Coronary artery (tissue), 2 donors: ENCODE data around the gene ADGRA1.

ENCODE experiments used
- DNase-seq: peaks from one replicate; pipeline ENCODE4 v3.0.0-alpha.2; 2017; ENCODE audit warnings: low spot score
- H3K27ac ChIP-seq, 2 donors: fragments of 200-600 bp; sonication (generic); one replicate each; pipeline ENCODE4 v1.5.1; 2016 to 2019
- H3K4me3 ChIP-seq: fragments of 200-600 bp; sonication (generic); 2 replicates; pipeline ENCODE4 v1.5.1; 2016; ENCODE audit warnings: mild to moderate bottlenecking, moderate library complexity
- TF ChIP-seq, protein P1 (sequence below): fragments of 200-600 bp; sonication (generic); IDR thresholded peaks from one replicate; pipeline ENCODE4 v1.5.1; 2019; ENCODE audit warnings: antibody characterized with exemption

The ADGRA1 gene

DNA sequence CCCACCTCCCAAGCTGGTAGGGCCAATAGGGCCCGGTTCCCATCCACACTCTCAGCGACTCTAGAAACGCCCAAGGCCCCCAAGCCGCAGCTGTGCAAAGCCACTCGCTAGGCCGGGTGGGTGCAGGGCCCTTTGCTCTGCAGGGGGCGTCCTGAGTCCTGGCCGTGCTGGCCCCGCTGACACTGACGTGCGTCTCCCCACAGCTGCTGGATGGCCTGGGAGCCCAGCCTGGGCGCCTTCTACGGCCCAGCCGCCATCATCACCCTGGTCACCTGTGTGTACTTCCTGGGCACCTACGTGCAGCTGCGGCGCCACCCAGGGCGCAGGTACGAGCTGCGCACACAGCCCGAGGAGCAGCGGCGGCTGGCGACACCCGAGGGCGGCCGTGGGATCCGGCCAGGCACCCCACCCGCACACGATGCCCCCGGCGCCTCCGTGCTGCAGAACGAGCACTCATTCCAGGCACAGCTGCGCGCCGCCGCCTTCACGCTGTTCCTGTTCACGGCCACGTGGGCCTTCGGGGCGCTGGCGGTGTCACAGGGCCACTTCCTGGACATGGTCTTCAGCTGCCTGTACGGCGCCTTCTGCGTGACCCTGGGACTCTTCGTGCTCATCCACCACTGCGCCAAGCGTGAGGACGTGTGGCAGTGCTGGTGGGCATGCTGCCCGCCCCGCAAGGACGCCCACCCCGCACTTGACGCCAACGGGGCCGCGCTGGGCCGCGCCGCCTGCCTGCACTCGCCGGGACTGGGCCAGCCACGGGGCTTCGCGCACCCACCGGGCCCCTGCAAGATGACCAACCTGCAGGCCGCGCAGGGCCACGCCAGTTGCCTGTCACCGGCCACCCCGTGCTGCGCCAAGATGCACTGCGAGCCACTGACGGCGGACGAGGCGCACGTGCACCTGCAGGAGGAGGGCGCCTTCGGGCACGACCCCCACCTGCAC is 40.7 kb downstream of the ADGRA1 start:
- Histone ChIP-seq H3K27ac (no peak overlapping the region), H3K4me3 (no peak overlapping the region)
- DNase-seq: no peak
- TF ChIP-seq, protein P1, sequence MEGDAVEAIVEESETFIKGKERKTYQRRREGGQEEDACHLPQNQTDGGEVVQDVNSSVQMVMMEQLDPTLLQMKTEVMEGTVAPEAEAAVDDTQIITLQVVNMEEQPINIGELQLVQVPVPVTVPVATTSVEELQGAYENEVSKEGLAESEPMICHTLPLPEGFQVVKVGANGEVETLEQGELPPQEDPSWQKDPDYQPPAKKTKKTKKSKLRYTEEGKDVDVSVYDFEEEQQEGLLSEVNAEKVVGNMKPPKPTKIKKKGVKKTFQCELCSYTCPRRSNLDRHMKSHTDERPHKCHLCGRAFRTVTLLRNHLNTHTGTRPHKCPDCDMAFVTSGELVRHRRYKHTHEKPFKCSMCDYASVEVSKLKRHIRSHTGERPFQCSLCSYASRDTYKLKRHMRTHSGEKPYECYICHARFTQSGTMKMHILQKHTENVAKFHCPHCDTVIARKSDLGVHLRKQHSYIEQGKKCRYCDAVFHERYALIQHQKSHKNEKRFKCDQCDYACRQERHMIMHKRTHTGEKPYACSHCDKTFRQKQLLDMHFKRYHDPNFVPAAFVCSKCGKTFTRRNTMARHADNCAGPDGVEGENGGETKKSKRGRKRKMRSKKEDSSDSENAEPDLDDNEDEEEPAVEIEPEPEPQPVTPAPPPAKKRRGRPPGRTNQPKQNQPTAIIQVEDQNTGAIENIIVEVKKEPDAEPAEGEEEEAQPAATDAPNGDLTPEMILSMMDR: no peak

DNA sequence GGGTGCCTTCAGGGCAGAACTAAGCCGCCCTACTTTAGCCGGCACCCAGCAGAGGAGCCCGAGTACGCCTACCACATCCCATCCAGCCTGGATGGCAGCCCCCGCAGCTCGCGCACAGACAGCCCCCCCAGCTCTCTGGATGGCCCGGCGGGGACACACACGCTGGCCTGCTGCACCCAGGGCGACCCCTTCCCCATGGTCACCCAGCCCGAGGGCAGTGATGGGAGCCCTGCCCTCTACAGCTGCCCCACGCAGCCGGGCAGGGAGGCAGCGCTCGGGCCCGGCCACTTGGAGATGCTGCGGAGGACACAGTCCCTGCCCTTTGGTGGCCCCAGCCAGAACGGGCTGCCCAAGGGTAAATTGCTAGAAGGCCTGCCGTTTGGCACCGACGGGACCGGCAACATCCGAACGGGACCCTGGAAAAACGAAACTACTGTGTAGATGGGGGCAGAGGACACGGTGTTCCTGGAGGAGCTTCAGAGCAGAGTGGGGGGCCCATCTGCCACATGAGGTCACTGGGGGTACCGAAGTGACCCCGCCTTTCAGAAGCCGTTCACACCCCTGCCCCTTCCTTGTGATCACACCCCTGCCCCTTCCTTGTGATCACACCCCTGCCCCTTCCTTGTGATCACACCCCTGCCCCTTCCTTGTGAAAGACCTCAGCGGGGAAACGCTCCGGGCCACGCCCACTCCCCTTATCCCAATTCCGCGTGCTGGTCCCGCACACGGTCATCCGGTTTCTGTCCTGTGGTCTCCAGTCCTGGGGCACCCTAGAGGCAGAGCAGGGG is 41.5 kb downstream of the ADGRA1 start:
- H3K27ac ChIP-seq: no peak overlapping the region
- H3K4me3 ChIP-seq: no peak overlapping the region
- TF ChIP-seq, protein P1: no peak
- no peak for DNase-seq

DNA sequence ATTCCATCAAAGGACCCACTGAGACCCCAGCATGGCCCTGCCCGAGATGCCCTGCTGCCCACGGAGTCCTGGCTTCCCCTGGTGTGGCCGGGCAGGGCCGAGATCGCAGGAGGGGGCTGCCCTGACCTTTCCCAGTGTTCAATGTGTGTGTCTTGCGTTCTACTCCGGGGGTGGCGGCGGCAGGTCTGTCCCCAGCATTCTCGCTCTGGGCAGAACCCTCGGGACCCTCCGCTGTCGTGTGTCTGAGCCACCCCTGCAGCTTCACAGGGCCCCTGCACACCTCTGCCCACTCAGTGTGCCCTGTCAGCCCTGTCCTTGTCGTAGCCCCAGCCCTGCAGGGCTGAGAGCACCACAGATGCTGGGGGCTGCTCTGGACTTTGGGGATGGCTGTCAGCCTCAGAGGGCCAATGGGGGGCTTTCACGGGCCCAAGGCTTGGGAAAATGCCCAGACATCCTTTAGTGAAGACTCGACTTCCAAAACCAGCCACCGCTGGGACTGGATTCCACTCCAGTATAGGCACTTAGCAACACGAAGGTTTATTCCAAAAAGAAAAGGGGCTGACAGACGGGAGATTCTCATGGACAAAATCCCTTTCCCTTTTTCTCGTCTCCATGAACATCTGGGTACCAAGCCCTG is 42.3 kb downstream of the ADGRA1 start:
- no peak overlapping the region for H3K27ac ChIP-seq
- no peak overlapping the region for H3K4me3 ChIP-seq
- no peak for DNase-seq
- TF ChIP-seq, protein P1: no peak

DNA sequence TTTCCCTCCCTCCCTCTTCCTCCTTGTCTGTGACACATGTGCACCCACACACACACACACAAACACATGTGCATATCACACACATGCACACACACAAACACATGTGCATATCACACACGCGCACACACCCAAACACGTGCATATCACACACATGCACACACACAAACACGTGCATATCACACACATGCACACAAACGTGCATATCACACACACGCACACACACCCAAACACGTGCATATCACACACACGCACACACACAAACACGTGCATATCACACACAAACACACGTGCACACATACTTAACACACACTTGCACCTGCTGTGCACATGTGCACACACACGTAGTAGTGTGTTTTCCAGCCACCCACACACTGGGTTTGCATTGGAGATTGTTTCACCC is 42.9 kb downstream of the ADGRA1 start:
- no peak for DNase-seq
- TF ChIP-seq, protein P1: no peak
- no peak overlapping the region for H3K27ac ChIP-seq
- no peak overlapping the region for H3K4me3 ChIP-seq

DNA sequence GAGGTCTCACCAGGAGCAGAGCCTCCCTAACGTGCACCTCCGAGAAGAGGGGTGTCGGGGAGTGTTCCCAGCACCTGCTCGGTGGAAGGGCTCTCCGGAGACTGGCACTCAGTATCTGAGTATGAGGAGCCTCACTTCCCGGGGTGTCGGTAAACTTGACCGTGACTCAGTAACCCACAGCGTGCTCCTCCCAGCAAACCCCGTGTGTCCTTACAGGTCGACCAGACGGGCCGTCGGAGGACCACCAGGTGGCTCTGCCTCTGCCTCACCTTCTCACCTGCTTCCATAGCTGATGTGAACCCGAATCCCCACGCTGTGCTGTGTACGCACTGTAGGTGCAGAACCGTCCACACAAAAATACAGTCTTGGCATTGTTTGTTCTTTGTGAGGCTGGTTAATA is 43.3 kb downstream of the ADGRA1 start:
- no peak overlapping the region for H3K27ac ChIP-seq
- DNase-seq: no peak
- H3K4me3 ChIP-seq: no peak overlapping the region
- TF ChIP-seq, protein P1: no peak

DNA sequence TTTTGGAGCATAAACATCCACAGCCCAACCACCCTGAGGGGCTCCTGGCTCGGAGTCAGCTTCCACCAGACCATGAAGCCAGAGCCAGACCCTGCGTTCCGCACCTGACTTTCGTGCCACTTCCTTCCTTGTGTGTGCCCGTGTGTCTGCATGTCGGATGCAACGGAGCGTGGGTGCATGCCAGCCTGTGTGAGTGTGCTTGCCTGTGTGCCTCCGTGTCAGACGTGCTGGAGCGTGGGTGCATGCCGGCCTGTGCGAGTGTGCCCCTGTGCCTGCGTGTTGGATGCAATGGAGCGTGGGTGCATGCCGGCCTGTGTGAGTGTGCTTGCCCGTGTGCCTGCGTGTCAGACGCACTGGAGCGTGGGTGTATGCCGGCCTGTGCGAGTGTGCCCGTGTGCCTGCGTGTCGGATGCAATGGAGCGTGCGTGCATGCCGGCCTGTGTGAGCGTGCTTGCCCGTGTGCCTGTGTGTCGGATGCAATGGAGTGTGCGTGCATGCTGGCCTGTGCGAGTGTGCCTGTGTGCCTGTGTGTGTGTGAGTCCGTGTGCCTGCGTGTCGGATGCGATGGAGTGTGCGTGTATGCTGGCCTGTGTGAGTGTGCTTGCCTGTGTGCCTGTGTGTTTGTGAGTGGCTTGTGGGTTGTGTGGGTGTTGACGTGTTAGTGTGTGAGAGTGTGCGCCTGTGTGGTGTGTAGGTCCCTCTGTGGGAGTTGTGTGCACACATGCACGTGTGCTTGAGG is 44.2 kb downstream of the ADGRA1 start:
- peak; percentile 60 for DNase-seq
- TF ChIP-seq, protein P1: no peak
- Histone ChIP-seq H3K27ac (no peak overlapping the region), H3K4me3 (no peak overlapping the region)
